Measurements from ENCODE around the gene STK35.

Gene STK35

DNA sequence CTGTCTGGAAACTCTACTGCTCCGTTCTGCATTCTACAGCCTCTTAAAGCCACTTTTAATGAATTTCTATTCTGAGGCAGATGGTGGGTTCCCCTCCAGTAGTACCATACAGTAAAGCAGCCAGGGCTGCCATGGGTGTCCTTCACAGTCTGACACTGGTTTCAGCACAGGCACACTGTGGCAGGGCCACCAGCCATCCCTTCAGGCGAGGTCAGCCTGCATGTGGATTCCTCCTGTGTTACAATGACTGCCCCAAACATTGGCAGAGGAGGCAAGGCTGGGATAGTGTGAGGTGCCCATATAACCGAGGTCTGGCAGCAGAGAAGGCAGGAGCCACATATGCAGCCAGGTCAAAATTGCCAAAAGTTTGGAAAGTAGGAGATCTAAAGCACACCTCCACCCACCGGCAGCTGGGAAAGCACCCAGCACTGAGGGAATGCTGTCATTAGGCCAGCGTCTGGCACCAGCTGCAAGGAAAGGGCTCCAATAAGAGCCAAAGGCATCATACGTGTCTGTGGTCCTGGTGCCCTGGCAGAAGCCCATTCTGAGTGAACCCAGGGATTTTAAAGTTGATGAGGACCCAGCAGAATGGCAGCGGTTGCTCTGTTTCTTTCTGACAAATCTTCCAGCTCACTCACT lies 24.0 kb downstream of the STK35 start:
- Histone ChIP-seq H3K79me2 (ENCODE audit: insufficient read depth, low read length) (peaks cover 97% of the 10 kb centered on the region), H3K4me1 (ENCODE audit: insufficient read depth, low read length) (no peaks in the 10 kb centered on the region; the same call in 1 of the 2 replicates), H3K9ac (ENCODE audit: low read depth, low read length) (no peak overlapping the region), H3K4me3 (ENCODE audit: low read depth in 1 of 2, low read length in 2 of 2) (no peak overlapping the region), H3K36me3 (ENCODE audit: insufficient read depth, low read length) (peaks cover 80% of the 10 kb centered on the region), H4K20me1 (ENCODE audit: insufficient read depth, low read length) (peaks cover 100% of the 10 kb centered on the region), H3K27me3 (ENCODE audit: insufficient read depth, low read length, poor library complexity) (no peaks in the 10 kb centered on the region), H2AFZ (ENCODE audit: low read depth, low read length) (no peak overlapping the region), H3K9me3 (ENCODE audit: insufficient read depth, low read length, severe bottlenecking) (no peaks in the 10 kb centered on the region), H3K4me2 (ENCODE audit: insufficient read depth, low read length) (no peak overlapping the region), H3K27ac (ENCODE audit: low read length) (no peak overlapping the region)
- DNase-seq (no peak), ATAC-seq (ENCODE audit: insufficient read depth, low read depth) (no peak)
- no peak for TF ChIP-seq EZH2 (IDR thresholded peaks at IDR 0.05; ENCODE audit: borderline replicate concordance, low read depth, low read length, severe bottlenecking)
- TF ChIP-seq, protein P1, sequence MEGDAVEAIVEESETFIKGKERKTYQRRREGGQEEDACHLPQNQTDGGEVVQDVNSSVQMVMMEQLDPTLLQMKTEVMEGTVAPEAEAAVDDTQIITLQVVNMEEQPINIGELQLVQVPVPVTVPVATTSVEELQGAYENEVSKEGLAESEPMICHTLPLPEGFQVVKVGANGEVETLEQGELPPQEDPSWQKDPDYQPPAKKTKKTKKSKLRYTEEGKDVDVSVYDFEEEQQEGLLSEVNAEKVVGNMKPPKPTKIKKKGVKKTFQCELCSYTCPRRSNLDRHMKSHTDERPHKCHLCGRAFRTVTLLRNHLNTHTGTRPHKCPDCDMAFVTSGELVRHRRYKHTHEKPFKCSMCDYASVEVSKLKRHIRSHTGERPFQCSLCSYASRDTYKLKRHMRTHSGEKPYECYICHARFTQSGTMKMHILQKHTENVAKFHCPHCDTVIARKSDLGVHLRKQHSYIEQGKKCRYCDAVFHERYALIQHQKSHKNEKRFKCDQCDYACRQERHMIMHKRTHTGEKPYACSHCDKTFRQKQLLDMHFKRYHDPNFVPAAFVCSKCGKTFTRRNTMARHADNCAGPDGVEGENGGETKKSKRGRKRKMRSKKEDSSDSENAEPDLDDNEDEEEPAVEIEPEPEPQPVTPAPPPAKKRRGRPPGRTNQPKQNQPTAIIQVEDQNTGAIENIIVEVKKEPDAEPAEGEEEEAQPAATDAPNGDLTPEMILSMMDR (IDR thresholded peaks at IDR 0.05; ENCODE audit: borderline replicate concordance, extremely low read depth, low read length, poor library complexity, severe bottlenecking): no peak

DNA sequence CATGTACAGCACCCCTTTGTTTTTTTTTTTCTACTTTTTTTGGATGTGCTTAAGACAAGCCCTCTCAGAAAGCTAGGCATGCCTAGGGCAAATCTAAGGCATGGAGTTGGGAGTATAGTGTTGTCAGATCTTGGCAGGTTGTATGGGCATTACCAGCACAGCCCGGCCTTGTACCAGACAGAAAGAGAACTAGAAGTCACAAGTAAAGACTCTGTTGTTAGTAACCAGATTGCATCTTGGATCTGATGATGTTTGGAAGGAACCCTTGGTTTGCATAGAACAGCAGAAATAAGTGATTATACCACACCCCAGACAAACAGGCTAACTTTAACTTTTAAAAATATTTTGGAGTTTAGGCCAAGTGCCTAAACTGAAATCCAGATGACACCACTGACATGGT lies 25.6 kb downstream of the STK35 start:
- Histone ChIP-seq H3K9me3 (ENCODE audit: insufficient read depth, low read length, severe bottlenecking) (no peaks in the 10 kb centered on the region), H3K9ac (ENCODE audit: low read depth, low read length) (no peak overlapping the region), H3K79me2 (ENCODE audit: insufficient read depth, low read length) (peaks cover 95% of the 10 kb centered on the region), H3K27me3 (ENCODE audit: insufficient read depth, low read length, poor library complexity) (no peaks in the 10 kb centered on the region), H2AFZ (ENCODE audit: low read depth, low read length) (no peak overlapping the region), H3K4me3 (ENCODE audit: low read depth in 1 of 2, low read length in 2 of 2) (no peak overlapping the region), H3K4me1 (ENCODE audit: insufficient read depth, low read length) (no peaks in the 10 kb centered on the region; the same call in 1 of the 2 replicates), H3K36me3 (ENCODE audit: insufficient read depth, low read length) (peaks cover 69% of the 10 kb centered on the region), H3K27ac (ENCODE audit: low read length) (no peak overlapping the region), H3K4me2 (ENCODE audit: insufficient read depth, low read length) (no peak overlapping the region), H4K20me1 (ENCODE audit: insufficient read depth, low read length) (peaks cover 94% of the 10 kb centered on the region)
- TF ChIP-seq, protein P1 (IDR thresholded peaks at IDR 0.05; ENCODE audit: borderline replicate concordance, extremely low read depth, low read length, poor library complexity, severe bottlenecking): no peak
- no peak for TF ChIP-seq EZH2 (IDR thresholded peaks at IDR 0.05; ENCODE audit: borderline replicate concordance, low read depth, low read length, severe bottlenecking)
- no peak for DNase-seq
- no peak for ATAC-seq (ENCODE audit: insufficient read depth, low read depth)

DNA sequence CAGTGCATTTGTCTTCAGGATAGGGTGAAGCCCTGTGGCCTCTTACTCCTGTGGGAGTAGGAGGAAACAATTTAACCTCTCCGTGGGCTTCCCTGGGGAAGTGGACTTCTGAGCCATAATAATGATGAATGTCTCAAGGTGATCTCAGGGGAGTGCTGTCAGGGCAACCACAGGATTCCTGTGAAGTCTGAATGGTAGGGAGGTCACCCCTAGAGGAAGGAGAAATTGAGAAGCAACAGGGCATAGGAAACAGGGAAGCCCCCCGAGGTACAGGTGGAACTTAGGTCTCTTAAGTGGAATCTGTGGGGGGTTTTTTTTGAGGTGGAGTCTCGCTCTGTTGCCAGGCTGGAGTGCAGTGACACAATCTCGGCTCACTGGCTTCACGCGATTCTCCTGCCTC lies 26.9 kb downstream of the STK35 start:
- Histone ChIP-seq H3K9ac (ENCODE audit: low read depth, low read length) (no peak overlapping the region), H3K27ac (ENCODE audit: low read length) (no peak overlapping the region), H3K36me3 (ENCODE audit: insufficient read depth, low read length) (peaks cover 59% of the 10 kb centered on the region), H4K20me1 (ENCODE audit: insufficient read depth, low read length) (peaks cover 94% of the 10 kb centered on the region), H3K4me3 (ENCODE audit: low read depth in 1 of 2, low read length in 2 of 2) (no peak overlapping the region), H3K4me2 (ENCODE audit: insufficient read depth, low read length) (no peak overlapping the region), H3K9me3 (ENCODE audit: insufficient read depth, low read length, severe bottlenecking) (no peaks in the 10 kb centered on the region), H3K4me1 (ENCODE audit: insufficient read depth, low read length) (no peaks in the 10 kb centered on the region; the same call in 1 of the 2 replicates), H3K79me2 (ENCODE audit: insufficient read depth, low read length) (peaks cover 95% of the 10 kb centered on the region), H3K27me3 (ENCODE audit: insufficient read depth, low read length, poor library complexity) (no peaks in the 10 kb centered on the region), H2AFZ (ENCODE audit: low read depth, low read length) (no peak overlapping the region)
- TF ChIP-seq, protein P1 (IDR thresholded peaks at IDR 0.05; ENCODE audit: borderline replicate concordance, extremely low read depth, low read length, poor library complexity, severe bottlenecking): no peak
- ATAC-seq (ENCODE audit: insufficient read depth, low read depth): no peak
- DNase-seq: no peak
